ENCODE measurements around the gene KIT. TPM values are rescaled to one million over a fixed set of nuclear protein-coding genes. Genes with fewer than 3 reads are reported as not detected.

Gene KIT
- total RNA-seq (2022) (not detected in 2 replicates), Bru-seq, nascent RNA (not detected), BruChase-seq, experiment 1, labeled RNA remaining after a 6-hour chase (not detected), BruChase-seq, experiment 2, labeled RNA remaining after a 2-hour chase (not detected)
- long read RNA-seq: 0 reads

GRCh38 chr4:54657551-54658251 lies at the start of gene KIT:
Gene KIT (plus strand): TSS chr4:54657957. CDS start chr4:54658015, 58 bp downstream.
- no peak for DNase-seq (ENCODE audit: unreplicated experiment)
- intact Hi-C loops (cut with micrococcal nuclease): no loop called here
- Mint-ChIP-seq H3K4me1 (ENCODE audit: insufficient read depth, unreplicated experiment) (peaks cover 28% of the 10 kb centered on the region), H3K27me3 (ENCODE audit: insufficient read depth, unreplicated experiment) (no peaks in the 10 kb centered on the region), H3K9me3 (ENCODE audit: unreplicated experiment) (no peaks in the 10 kb centered on the region), H3K36me3 (ENCODE audit: insufficient read depth, unreplicated experiment) (no peaks in the 10 kb centered on the region), H3K4me3 (ENCODE audit: unreplicated experiment) (peak within 1 kb of the TSS; percentile 77), H3K27ac (ENCODE audit: low read depth, unreplicated experiment) (no peak within 1 kb of the TSS)
- POLR2A ChIA-PET: interaction anchor here (0.7 kb wide), 1 partner anchor 249 kb away, joined by 3 read pairs; no protein-coding TSS in a partner anchor
- no TSS peak for BruUV-seq (replicated peaks)
- CTCF ChIA-PET: interaction anchor here (0.6 to 1.0 kb wide), 3 partner anchors 173 to 317 kb away, joined by 3 read pairs; no protein-coding TSS in a partner anchor
- TF ChIP-seq, protein P1, sequence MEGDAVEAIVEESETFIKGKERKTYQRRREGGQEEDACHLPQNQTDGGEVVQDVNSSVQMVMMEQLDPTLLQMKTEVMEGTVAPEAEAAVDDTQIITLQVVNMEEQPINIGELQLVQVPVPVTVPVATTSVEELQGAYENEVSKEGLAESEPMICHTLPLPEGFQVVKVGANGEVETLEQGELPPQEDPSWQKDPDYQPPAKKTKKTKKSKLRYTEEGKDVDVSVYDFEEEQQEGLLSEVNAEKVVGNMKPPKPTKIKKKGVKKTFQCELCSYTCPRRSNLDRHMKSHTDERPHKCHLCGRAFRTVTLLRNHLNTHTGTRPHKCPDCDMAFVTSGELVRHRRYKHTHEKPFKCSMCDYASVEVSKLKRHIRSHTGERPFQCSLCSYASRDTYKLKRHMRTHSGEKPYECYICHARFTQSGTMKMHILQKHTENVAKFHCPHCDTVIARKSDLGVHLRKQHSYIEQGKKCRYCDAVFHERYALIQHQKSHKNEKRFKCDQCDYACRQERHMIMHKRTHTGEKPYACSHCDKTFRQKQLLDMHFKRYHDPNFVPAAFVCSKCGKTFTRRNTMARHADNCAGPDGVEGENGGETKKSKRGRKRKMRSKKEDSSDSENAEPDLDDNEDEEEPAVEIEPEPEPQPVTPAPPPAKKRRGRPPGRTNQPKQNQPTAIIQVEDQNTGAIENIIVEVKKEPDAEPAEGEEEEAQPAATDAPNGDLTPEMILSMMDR (IDR thresholded peaks at IDR 0.05; ENCODE audit: unreplicated experiment): no peak

DNA sequence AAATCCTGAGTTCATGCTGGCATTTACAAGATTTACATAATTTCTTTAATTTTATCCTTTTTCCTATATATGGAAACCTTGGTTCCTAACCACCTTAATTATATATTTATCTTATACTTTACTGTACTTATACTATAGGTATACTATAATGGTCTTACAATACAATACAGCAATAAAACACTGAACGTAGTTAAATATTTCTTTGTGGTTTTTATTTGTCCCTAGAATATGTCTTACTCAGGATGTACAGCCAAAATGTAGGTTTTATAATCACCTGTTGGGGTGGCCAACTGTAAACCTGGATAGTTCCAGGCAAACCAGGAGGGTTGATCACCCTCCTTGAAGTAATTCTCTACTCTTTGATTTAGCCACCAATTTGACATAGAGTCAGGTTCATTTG lies 48.4 kb upstream of the KIT start:
- ChIA-PET POLR2A (no interaction called here), CTCF (no interaction called here)
- Mint-ChIP-seq H3K27me3 (ENCODE audit: insufficient read depth, unreplicated experiment) (peaks cover 4% of the 10 kb centered on the region), H3K9me3 (ENCODE audit: unreplicated experiment) (no peaks in the 10 kb centered on the region), H3K4me3 (ENCODE audit: unreplicated experiment) (no peak overlapping the region), H3K36me3 (ENCODE audit: insufficient read depth, unreplicated experiment) (no peaks in the 10 kb centered on the region), H3K27ac (ENCODE audit: low read depth, unreplicated experiment) (no peak overlapping the region), H3K4me1 (ENCODE audit: insufficient read depth, unreplicated experiment) (no peaks in the 10 kb centered on the region)
- TF ChIP-seq, protein P1 (IDR thresholded peaks at IDR 0.05; ENCODE audit: unreplicated experiment): no peak
- DNase-seq (ENCODE audit: unreplicated experiment): no peak
- intact Hi-C loops (cut with micrococcal nuclease): no loop called here
- BruUV-seq (replicated peaks): no TSS peak

GRCh38 chr4:54614149-54614548 lies 43.6 kb upstream of the KIT start:
- H3K4me1 Mint-ChIP-seq (ENCODE audit: insufficient read depth, unreplicated experiment): no peaks in the 10 kb centered on the region
- no peaks in the 10 kb centered on the region for H3K36me3 Mint-ChIP-seq (ENCODE audit: insufficient read depth, unreplicated experiment)
- ChIA-PET POLR2A (interaction anchor here (1.0 kb wide), 1 partner anchor 172 kb away, joined by 3 read pairs; no protein-coding TSS in a partner anchor), CTCF (interaction anchor here (0.7 kb wide), 1 partner anchor 38 kb away, joined by 3 read pairs; no protein-coding TSS in a partner anchor)
- H3K9me3 Mint-ChIP-seq (ENCODE audit: unreplicated experiment): no peaks in the 10 kb centered on the region
- DNase-seq (ENCODE audit: unreplicated experiment): no peak
- no TSS peak for BruUV-seq (replicated peaks)
- peaks cover 10% of the 10 kb centered on the region for H3K27me3 Mint-ChIP-seq (ENCODE audit: insufficient read depth, unreplicated experiment)
- intact Hi-C loops (cut with micrococcal nuclease): no loop called here
- no peak overlapping the region for H3K27ac Mint-ChIP-seq (ENCODE audit: low read depth, unreplicated experiment)
- TF ChIP-seq, protein P1 (IDR thresholded peaks at IDR 0.05; ENCODE audit: unreplicated experiment): no peak
- no peak overlapping the region for H3K4me3 Mint-ChIP-seq (ENCODE audit: unreplicated experiment)

DNA sequence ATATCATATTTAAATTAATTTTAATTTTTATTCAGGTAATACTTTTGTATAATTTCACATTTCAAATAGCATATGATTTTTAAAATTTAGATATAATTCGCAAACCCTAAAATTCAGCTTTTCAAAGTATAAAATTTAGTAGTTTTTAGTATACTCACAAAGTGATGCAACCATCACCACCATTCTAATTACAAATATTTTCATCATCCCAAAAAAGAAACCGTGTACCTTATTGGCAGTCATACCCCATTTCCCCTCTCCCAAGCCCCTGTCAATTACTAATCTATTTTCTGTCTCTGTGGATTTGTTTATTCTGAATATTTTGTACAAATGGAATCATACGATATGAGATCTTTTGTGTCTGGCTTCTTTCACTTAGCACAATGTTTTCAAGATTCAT lies 37.0 kb upstream of the KIT start:
- Mint-ChIP-seq H3K36me3 (ENCODE audit: insufficient read depth, unreplicated experiment) (no peaks in the 10 kb centered on the region), H3K9me3 (ENCODE audit: unreplicated experiment) (no peaks in the 10 kb centered on the region), H3K27me3 (ENCODE audit: insufficient read depth, unreplicated experiment) (no peaks in the 10 kb centered on the region), H3K4me3 (ENCODE audit: unreplicated experiment) (no peak overlapping the region), H3K27ac (ENCODE audit: low read depth, unreplicated experiment) (no peak overlapping the region), H3K4me1 (ENCODE audit: insufficient read depth, unreplicated experiment) (no peaks in the 10 kb centered on the region)
- BruUV-seq (replicated peaks): no TSS peak
- POLR2A ChIA-PET: no interaction called here
- TF ChIP-seq, protein P1 (IDR thresholded peaks at IDR 0.05; ENCODE audit: unreplicated experiment): no peak
- CTCF ChIA-PET: interaction anchor here (0.8 kb wide), 1 partner anchor 10 kb away, joined by 3 read pairs; no protein-coding TSS in a partner anchor
- intact Hi-C loops (cut with micrococcal nuclease): no loop called here
- DNase-seq (ENCODE audit: unreplicated experiment): no peak
